ENCODE results near the gene IBA57. TPM values are rescaled to one million over a fixed set of nuclear protein-coding genes. Genes with fewer than 3 reads are reported as not detected.

The IBA57 gene
- total and polyA plus RNA-seq, 2 of the 8 experiments (the other 6 are each of a cell fraction or from before 2014, with no cell fraction given): 2.6 to 5.9 TPM

DNA sequence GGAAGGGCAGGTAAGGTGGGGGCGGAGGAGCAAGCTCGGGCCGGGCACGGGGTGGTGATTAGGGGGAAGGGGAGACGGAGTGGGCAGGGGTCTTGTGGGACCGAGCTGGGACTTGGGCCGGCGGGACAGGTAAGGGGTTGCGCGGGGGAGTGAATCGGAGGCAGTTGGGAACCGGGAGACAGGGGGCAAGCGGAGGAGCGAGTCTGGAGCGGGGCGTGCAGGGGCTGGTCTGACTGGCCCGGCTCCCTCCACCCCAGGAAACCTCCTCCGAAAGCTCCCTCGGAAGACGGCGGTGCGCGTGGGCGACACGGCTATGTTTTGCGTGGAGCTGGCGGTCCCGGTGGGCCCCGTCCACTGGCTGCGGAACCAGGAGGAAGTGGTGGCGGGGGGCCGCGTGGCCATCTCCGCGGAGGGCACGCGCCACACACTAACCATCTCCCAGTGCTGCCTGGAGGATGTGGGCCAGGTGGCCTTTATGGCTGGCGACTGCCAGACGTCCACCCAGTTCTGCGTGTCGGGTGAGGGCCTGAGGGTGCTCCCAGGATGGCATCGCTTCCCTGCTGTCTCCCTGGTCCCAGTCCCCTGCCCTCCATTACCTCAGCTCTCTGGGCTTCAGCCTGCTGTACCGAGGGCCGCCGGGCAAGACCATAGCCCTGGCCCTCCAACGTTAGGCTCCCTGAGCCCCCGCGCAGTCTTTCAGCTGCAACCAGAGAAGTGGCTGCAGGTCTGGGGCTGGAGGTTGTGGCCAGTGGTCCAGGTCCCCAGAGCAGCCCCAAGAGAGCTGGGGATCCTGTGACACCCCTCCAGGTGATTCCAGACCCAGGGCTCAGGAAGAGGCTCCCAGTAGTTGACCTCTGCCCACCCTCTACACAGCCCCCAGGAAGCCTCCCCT is 48.6 kb downstream of the IBA57 start:
- Histone ChIP-seq H2BK5ac (ENCODE audit: low read depth, low read length) (no peak overlapping the region), H3K9ac (replicated peaks in 1 of 4; ENCODE audit: extremely low read depth in 1 of 4, low read depth in 3 of 4, low read length in 3 of 4) (peak overlapping the region in 1 of 4 experiments; percentile 18; a peak in 1 of 7 replicates), H3K14ac (ENCODE audit: insufficient read length) (no peak overlapping the region), H4K8ac (ENCODE audit: extremely low read depth, insufficient read depth, low read length) (peak overlapping the region; percentile 87; the same call in 1 of the 2 replicates), H3K4me2 (ENCODE audit: insufficient read depth in 1 of 2, low read depth in 2 of 2, low read length in 2 of 2) (peak overlapping the region; percentile 76 to 92), H4K91ac (replicated peaks; ENCODE audit: insufficient read length, low read length) (peak overlapping the region; percentile 29), H3K79me1 (ENCODE audit: low read depth, low read length) (no peaks in the 10 kb centered on the region; the same call in 1 of the 2 replicates), H2AK5ac (ENCODE audit: low read depth, low read length) (no peak overlapping the region), H2BK15ac (ENCODE audit: low read length) (no peak overlapping the region), H2BK12ac (ENCODE audit: low read depth, low read length) (no peak overlapping the region), H3K4me3 (ENCODE audit: extremely low read depth in 1 of 4, insufficient read depth in 2 of 4, low read depth in 3 of 4, low read length in 4 of 4) (peak overlapping the region; percentile 36 to 97 (median 47)), H3K27me3 (replicated peaks in 1 of 4; ENCODE audit: control insufficient read depth in 3 of 4, extremely low read depth in 1 of 4, insufficient read depth in 3 of 4, low read length in 3 of 4) (peaks cover 2 to 21% (median 13%) of the 10 kb centered on the region in 4 experiments; a peak in 6 of 7 replicates), H3K36me3 (ENCODE audit: control insufficient read depth in 2 of 4, insufficient read depth in 4 of 4, low read length in 3 of 4) (peaks cover 0 to 19% (median 6%) of the 10 kb centered on the region in 4 experiments; a peak in 5 of 8 replicates), H2AFZ (ENCODE audit: low read length) (no peak overlapping the region), H3K9me3 (ENCODE audit: insufficient read depth in 2 of 2, low read depth in 1 of 2, low read length in 1 of 2) (no peaks in the 10 kb centered on the region), H3K56ac (replicated peaks; ENCODE audit: insufficient read length, low read depth, low read length) (no peak overlapping the region), H3K23me2 (ENCODE audit: low read depth, low read length) (peaks cover 15% of the 10 kb centered on the region), H3K27ac (ENCODE audit: low read depth, low read length) (no peak overlapping the region), H3K4me1 (replicated peaks in 1 of 4; ENCODE audit: control insufficient read depth in 3 of 4, insufficient read depth in 4 of 4, low read length in 3 of 4) (peaks cover 0 to 7% (median 2%) of the 10 kb centered on the region in 4 experiments; a peak in 4 of 7 replicates), H4K20me1 (replicated peaks in 1 of 2; ENCODE audit: control insufficient read depth in 1 of 2, insufficient read depth in 2 of 2, low read length in 2 of 2) (peaks cover 0 to 16% of the 10 kb centered on the region in 2 experiments), H3K18ac (ENCODE audit: extremely low read depth, low read length) (peak overlapping the region; percentile 19; the same call in 1 of the 2 replicates), H3K23ac (ENCODE audit: insufficient read length) (no peak overlapping the region), H3K4ac (replicated peaks; ENCODE audit: insufficient read length, low read depth, low read length) (peak overlapping the region; percentile 97), H2BK20ac (ENCODE audit: low read length) (no peak overlapping the region), H2BK120ac (replicated peaks; ENCODE audit: low read depth, low read length) (no peak overlapping the region), H4K5ac (ENCODE audit: insufficient read length, low read depth, low read length) (no peak overlapping the region), H3K79me2 (ENCODE audit: control insufficient read depth in 1 of 2, insufficient read depth in 2 of 2, low read length in 2 of 2) (no peaks in the 10 kb centered on the region)
- ChIA-PET CTCF (ENCODE audit: partially characterized antibody) (interaction anchor here (0.6 to 1.8 kb wide), 17 partner anchors 9 to 215 kb away, joined by 3 to 10 read pairs (median 3); no protein-coding TSS in a partner anchor), POLR2A (ENCODE audit: partially characterized antibody) (interaction anchor here (0.7 to 2.4 kb wide), 12 partner anchors 10 to 264 kb away, joined by 3 to 10 read pairs (median 3); partner anchors contain the start of genes GUK1 and IBA57)
- TF ChIP-seq BRCA1 (IDR thresholded peaks at IDR 0.05; ENCODE audit: low read depth, low read length) (no peak), ZNF274 (IDR thresholded peaks at IDR 0.05; ENCODE audit: borderline replicate concordance, extremely low read depth, low read length) (no peak), RFX5 (IDR thresholded peaks at IDR 0.05; ENCODE audit: borderline replicate concordance, low read depth, low read length) (no peak), FOSL1 (IDR thresholded peaks at IDR 0.05; ENCODE audit: insufficient read depth, low read depth, low read length) (no peak), GTF2F1 (IDR thresholded peaks at IDR 0.05; ENCODE audit: borderline replicate concordance, low read depth, low read length) (no peak), YY1 (IDR thresholded peaks at IDR 0.05; ENCODE audit: low read depth, low read length) (no peak)
- TF ChIP-seq, protein P1, sequence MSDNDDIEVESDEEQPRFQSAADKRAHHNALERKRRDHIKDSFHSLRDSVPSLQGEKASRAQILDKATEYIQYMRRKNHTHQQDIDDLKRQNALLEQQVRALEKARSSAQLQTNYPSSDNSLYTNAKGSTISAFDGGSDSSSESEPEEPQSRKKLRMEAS (IDR thresholded peaks at IDR 0.05): 0 out of 2 replicates have a peak, but pooled peaks have one; percentile 15
- TF ChIP-seq, protein P2, sequence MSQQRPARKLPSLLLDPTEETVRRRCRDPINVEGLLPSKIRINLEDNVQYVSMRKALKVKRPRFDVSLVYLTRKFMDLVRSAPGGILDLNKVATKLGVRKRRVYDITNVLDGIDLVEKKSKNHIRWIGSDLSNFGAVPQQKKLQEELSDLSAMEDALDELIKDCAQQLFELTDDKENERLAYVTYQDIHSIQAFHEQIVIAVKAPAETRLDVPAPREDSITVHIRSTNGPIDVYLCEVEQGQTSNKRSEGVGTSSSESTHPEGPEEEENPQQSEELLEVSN (IDR thresholded peaks at IDR 0.05): no peak; the same call in 1 of the 2 replicates
- DNase-seq (ENCODE audit: low read depth in 1 of 2, low spot score in 2 of 2) (no peak), FAIRE-seq (no peak)
- 41% methylated on average over 17 of the region's 48 CpGs; no CpG with 5 or more reads in 1 of the 2 experiments for WGBS, 2 experiments (ENCODE audit: extremely low coverage in 1 of 2, insufficient coverage in 1 of 2, insufficient read length in 1 of 2, insufficient replicate concordance in 2 of 2, low coverage in 1 of 2, low lambda C conversion rate in 2 of 2, missing lambda C conversion rate in 1 of 2)
